GM10266 (cell line): ENCODE data around the gene RGS10.
"Not testable (repeated sequence)": the region's sequence is repeated elsewhere in the genome, so short reads cannot be mapped to it uniquely, and the experiment has no call there.

Source experiments
- DNase-seq: peaks from one replicate; pipeline ENCODE4 v3.0.0; 2012; ENCODE audit errors: extremely low spot score
- CTCF ChIP-seq: IDR thresholded peaks from 2 replicates; pipeline ENCODE4 v1.5.1; 2012; ENCODE audit warnings: mild to moderate bottlenecking, low read depth; ENCODE audit not compliant: control insufficient read depth, insufficient read depth; ENCODE audit errors: missing control alignments

The RGS10 gene

GRCh38 chr10:119537953-119538630 is 4.4 kb downstream of the RGS10 start:
- no peak for DNase-seq

GRCh38 chr10:119536508-119537025 is 6.0 kb downstream of the RGS10 start:
- no peak for DNase-seq
- TF ChIP-seq CTCF, result no peak

More at GRCh38 chr10:119537953-119538630, 4.4 kb downstream of the RGS10 start:
- TF ChIP-seq CTCF, result no peak

GRCh38 chr10:119535837-119536507 is 6.5 kb downstream of the RGS10 start:
- TF ChIP-seq CTCF, result no peak
- no peak for DNase-seq

- no peak for DNase-seq
- TF ChIP-seq CTCF, result no peak
Observed at GRCh38 chr10:119535305-119535704, 7.2 kb downstream of the RGS10 start.

- no peak for DNase-seq
- TF ChIP-seq CTCF, result no peak
Observed at GRCh38 chr10:119533473-119533872, 9.0 kb downstream of the RGS10 start.

- DNase-seq, result not testable (repeated sequence)
Observed at GRCh38 chr10:119532791-119533190, 9.7 kb downstream of the RGS10 start.

- DNase-seq, result not testable (repeated sequence)
Observed at GRCh38 chr10:119532251-119532650, 10.3 kb downstream of the RGS10 start.

- no peak for DNase-seq
- no peak for TF ChIP-seq CTCF
Observed at GRCh38 chr10:119531067-119531466, 11.5 kb downstream of the RGS10 start.

- not testable (repeated sequence) for DNase-seq
Observed at GRCh38 chr10:119528663-119529237, 13.8 kb downstream of the RGS10 start.
